ENCODE results near the gene FYN.

FYN gene

GRCh38 chr6:111660531-111660930, 212.7 kb downstream of the FYN start:
- CTCF ChIA-PET: no interaction called here

GRCh38 chr6:111658462-111659154, 214.6 kb downstream of the FYN start:
- no peak for TF ChIP-seq ZNF248 (tag by site-specific recombination; IDR thresholded peaks at IDR 0.05)
- TF ChIP-seq ZNF324 (tag by site-specific recombination; IDR thresholded peaks at IDR 0.05): no peak
- no peak for TF ChIP-seq ZNF670 (tag by site-specific recombination; IDR thresholded peaks at IDR 0.05; ENCODE audit: low read depth)
- no peak for TF ChIP-seq PRDM2 (tag by site-specific recombination; IDR thresholded peaks at IDR 0.05; ENCODE audit: borderline replicate concordance)
- no peak for TF ChIP-seq YY2 (tag by site-specific recombination; IDR thresholded peaks at IDR 0.05)
- no peak for TF ChIP-seq ZNF518A (tag by site-specific recombination; conservative IDR thresholded peaks at IDR 0.05; ENCODE audit: low read depth)
- no peak for TF ChIP-seq ZBTB8A (tag by site-specific recombination; IDR thresholded peaks at IDR 0.05)
- no peak for TF ChIP-seq ZNF433 (tag by site-specific recombination; IDR thresholded peaks at IDR 0.05; ENCODE audit: low read depth)
- TF ChIP-seq ZNF174 (tag by site-specific recombination; IDR thresholded peaks at IDR 0.05): no peak
- TF ChIP-seq ATF2 (tag by site-specific recombination; IDR thresholded peaks at IDR 0.05; ENCODE audit: low read depth): no peak
- Histone ChIP-seq H3K4me1 (ENCODE audit: control insufficient read depth, insufficient read depth, low read length) (peaks cover 3% of the 10 kb centered on the region; the same call in 1 of the 2 replicates), H3K9me3 (ENCODE audit: control insufficient read depth, insufficient read depth, low read depth, low read length) (no peaks in the 10 kb centered on the region), H3K36me3 (ENCODE audit: control insufficient read depth in 2 of 2, insufficient read depth in 1 of 2, low read length in 2 of 2) (peaks cover 0 to 21% of the 10 kb centered on the region in 2 experiments; a peak in 1 of 3 replicates), H3K4me3 (ENCODE audit: low read depth, low read length) (no peak overlapping the region), H3K27ac (ENCODE audit: extremely low read depth, low read depth, low read length) (no peak overlapping the region)
- ChIA-PET CTCF (interaction anchor here (0.6 to 1.4 kb wide), 7 partner anchors 9 to 649 kb away, joined by 3 to 9 read pairs (median 3); a partner anchor contains a TSS), POLR2A (interaction anchor here (0.7 kb wide), 1 partner anchor 1589 kb away, joined by 6 read pairs; no protein-coding TSS in a partner anchor)

More at GRCh38 chr6:111660531-111660930, 212.7 kb downstream of the FYN start:
- POLR2A ChIA-PET: no interaction called here
- Histone ChIP-seq H3K9me3 (ENCODE audit: control insufficient read depth, insufficient read depth, low read depth, low read length) (no peaks in the 10 kb centered on the region), H3K4me3 (ENCODE audit: low read depth, low read length) (no peak overlapping the region), H3K36me3 (ENCODE audit: control insufficient read depth in 2 of 2, insufficient read depth in 1 of 2, low read length in 2 of 2) (peaks cover 0 to 21% of the 10 kb centered on the region in 2 experiments; a peak in 1 of 3 replicates), H3K27ac (ENCODE audit: extremely low read depth, low read depth, low read length) (no peak overlapping the region), H3K4me1 (ENCODE audit: control insufficient read depth, insufficient read depth, low read length) (peaks cover 3% of the 10 kb centered on the region; the same call in 1 of the 2 replicates)
- no peak for TF ChIP-seq KLF16 (tag by site-specific recombination; IDR thresholded peaks at IDR 0.05)
- no peak for TF ChIP-seq ZNF561 (tag by site-specific recombination; IDR thresholded peaks at IDR 0.05; ENCODE audit: borderline replicate concordance)
- no peak for TF ChIP-seq HOXC10 (CRISPR knock-in tag; IDR thresholded peaks at IDR 0.05)
- TF ChIP-seq ZNF449 (tag by site-specific recombination; IDR thresholded peaks at IDR 0.05): no peak
- TF ChIP-seq ZBTB8A (tag by site-specific recombination; IDR thresholded peaks at IDR 0.05): no peak
- TF ChIP-seq ZNF416 (tag by site-specific recombination; IDR thresholded peaks at IDR 0.05): no peak

Measured in HEK293 (cell line).